Left ventricle myocardium inferior (tissue), 1 donor: ENCODE results near the gene CHD1L. TPM values are rescaled to one million over a fixed set of nuclear protein-coding genes. Genes with fewer than 3 reads are reported as not detected.

ENCODE experiments used
- DNase-seq: peaks from one replicate; pipeline ENCODE4 v3.0.0-alpha.2; 2020
- H3K27ac ChIP-seq: fragments of 200-600 bp; replicated peaks from 2 replicates; pipeline ENCODE4 v1.8.0; 2021
- H3K27me3 ChIP-seq: fragments of 200-600 bp; 2 replicates; pipeline ENCODE4 v1.8.0; 2021; ENCODE audit warnings: low read depth
- H3K36me3 ChIP-seq: fragments of 200-600 bp; 2 replicates; pipeline ENCODE4 v1.8.0; 2021
- H3K4me1 ChIP-seq: fragments of 200-600 bp; 2 replicates; pipeline ENCODE4 v1.8.0; 2021
- H3K4me3 ChIP-seq: fragments of 200-600 bp; 2 replicates; pipeline ENCODE4 v1.8.0; 2021; ENCODE audit warnings: mild to moderate bottlenecking, moderate library complexity
- H3K9me3 ChIP-seq: fragments of 200-600 bp; replicated peaks from 2 replicates; pipeline ENCODE4 v1.8.0; 2021
- intact Hi-C: fragments of 100-400 bp; cut with micrococcal nuclease; formaldehyde crosslinking; loops from one replicate; pipeline ENCODE4 v1.11.0; 2022
- total RNA-seq: library from RNA; stranded (reverse); fragmentation: NEBNext Ultra II Directional; extraction: Animal tissue kit (Norgen Biotek cat#: 25700); gene quantifications from one replicate; pipeline ENCODE4 v1.2.1, GENCODE V29; 2021
- TF ChIP-seq, protein P1 (sequence below): fragments of 200-600 bp; IDR thresholded peaks from 2 replicates; pipeline ENCODE4 v1.8.0; 2021; ENCODE audit warnings: antibody characterized with exemption, mild to moderate bottlenecking, borderline replicate concordance
- donor health status: DM: no; HTN: yes; CAD: no; lungs with severe emphysema.

CHD1L gene
- total RNA-seq, 1 donor from 2014 or later: 7.6 TPM

DNA sequence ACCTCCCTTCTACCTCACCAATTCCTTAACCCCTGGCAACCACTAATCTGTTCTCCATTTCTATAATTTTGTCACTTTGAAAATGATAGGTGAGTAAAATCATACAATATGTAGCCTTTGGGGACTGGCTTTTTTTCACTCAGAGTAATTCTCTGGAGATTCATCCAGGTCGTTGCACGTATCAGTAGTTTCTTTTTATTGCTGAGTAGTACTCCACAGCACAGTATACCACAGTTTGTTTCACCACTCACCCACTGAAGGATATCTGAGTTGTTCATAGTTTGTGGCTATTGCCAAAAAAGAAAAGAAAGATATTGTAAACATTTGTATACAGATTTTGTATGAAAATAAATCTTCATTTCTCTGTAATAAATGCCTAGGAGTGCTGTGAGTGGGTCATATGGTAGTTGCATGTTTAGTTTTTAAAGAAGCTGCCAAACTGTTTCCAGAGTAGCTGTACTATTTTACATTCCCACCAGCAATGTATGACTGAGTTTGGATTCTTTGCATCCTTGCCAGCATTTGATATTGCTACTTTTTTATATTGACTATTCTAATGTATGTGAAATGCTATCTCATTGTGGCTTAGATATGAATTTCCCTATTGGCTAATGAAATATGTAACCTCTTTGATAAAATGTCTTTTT is 3.7 kb downstream of the CHD1L start:
- TF ChIP-seq, protein P1, sequence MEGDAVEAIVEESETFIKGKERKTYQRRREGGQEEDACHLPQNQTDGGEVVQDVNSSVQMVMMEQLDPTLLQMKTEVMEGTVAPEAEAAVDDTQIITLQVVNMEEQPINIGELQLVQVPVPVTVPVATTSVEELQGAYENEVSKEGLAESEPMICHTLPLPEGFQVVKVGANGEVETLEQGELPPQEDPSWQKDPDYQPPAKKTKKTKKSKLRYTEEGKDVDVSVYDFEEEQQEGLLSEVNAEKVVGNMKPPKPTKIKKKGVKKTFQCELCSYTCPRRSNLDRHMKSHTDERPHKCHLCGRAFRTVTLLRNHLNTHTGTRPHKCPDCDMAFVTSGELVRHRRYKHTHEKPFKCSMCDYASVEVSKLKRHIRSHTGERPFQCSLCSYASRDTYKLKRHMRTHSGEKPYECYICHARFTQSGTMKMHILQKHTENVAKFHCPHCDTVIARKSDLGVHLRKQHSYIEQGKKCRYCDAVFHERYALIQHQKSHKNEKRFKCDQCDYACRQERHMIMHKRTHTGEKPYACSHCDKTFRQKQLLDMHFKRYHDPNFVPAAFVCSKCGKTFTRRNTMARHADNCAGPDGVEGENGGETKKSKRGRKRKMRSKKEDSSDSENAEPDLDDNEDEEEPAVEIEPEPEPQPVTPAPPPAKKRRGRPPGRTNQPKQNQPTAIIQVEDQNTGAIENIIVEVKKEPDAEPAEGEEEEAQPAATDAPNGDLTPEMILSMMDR: no peak
- intact Hi-C loops: no loop called here

DNA sequence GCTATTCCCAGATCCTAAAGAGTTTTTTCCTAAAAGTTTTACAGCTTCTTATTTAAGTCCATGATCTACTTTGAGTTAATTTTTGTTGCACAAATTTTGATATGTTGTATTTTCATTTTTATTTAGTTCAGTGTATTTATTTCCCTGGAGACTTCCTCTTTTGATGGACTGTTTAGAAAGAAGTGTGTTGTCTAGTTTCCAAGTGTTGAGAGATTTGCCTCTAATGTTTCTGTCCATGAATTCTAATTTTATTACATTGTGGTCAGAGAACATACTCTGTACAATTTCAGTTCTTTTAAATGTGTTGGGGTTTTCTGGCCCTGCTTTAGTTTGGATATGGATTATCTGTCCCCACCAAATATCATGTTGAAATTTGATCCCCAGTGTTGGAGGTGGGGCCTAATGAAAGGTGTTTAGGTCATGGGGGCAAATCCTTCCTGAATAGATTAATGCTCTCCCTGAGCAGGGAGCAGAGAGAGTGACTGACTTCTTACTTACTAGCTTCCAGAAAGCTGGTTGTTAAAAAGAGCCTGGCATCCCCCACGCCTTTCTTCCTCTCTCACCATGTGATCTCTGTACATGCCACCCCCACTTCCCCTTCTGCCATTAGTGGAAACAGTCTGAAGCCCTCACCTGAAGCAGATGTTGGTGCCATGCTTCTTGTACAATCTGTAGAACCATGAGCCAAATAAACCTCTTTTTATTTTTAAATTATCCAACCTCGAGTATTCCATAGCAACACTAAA is 4.6 kb downstream of the CHD1L start:
- Histone ChIP-seq H3K4me1 (peaks cover 26% of the 10 kb centered on the region), H3K4me3 (no peak overlapping the region), H3K27ac (no peak overlapping the region), H3K9me3 (no peaks in the 10 kb centered on the region), H3K36me3 (no peaks in the 10 kb centered on the region), H3K27me3 (no peaks in the 10 kb centered on the region)
- TF ChIP-seq, protein P1: no peak
- no peak for DNase-seq
- intact Hi-C loops: no loop called here

More for the DNA sequence above, 3.7 kb downstream of the CHD1L start:
- Histone ChIP-seq H3K27me3 (no peaks in the 10 kb centered on the region), H3K36me3 (no peaks in the 10 kb centered on the region), H3K9me3 (no peaks in the 10 kb centered on the region), H3K4me1 (peaks cover 29% of the 10 kb centered on the region), H3K4me3 (no peak overlapping the region), H3K27ac (no peak overlapping the region)
- DNase-seq: no peak

DNA sequence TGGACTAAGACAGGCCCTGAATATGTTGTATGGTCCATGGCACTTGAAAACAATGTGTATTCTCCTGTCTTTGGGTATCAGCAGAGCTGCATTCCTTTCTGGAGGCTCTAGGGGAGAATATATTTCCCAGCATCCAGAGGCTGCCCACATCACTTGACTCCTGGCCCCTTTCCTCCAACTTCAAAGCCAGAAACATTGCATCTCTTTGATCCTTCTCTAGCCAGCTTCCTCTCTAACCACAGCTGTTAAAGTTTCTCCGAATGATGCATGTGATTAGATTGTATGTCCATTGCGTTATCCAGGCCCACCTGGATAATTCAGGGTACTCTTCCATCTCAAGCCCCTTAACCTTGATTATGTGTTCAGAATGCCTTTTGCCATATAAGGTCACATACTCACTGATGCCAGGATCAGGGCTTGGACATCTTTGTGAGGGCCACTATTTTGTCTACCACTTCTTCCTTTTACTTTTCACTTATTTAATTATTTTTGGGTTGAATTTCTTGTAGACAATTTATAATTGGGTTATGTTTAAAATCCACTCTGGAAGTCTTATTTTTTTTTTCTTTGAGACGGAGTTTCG is 5.3 kb downstream of the CHD1L start:
- no peaks in the 10 kb centered on the region for H3K27me3 ChIP-seq
- no peaks in the 10 kb centered on the region for H3K9me3 ChIP-seq
- TF ChIP-seq, protein P1: no peak
- intact Hi-C loops: no loop called here
- H3K4me3 ChIP-seq: no peak overlapping the region
- no peak overlapping the region for H3K27ac ChIP-seq
- H3K4me1 ChIP-seq: peaks cover 20% of the 10 kb centered on the region
- no peak for DNase-seq
- H3K36me3 ChIP-seq: no peaks in the 10 kb centered on the region

DNA sequence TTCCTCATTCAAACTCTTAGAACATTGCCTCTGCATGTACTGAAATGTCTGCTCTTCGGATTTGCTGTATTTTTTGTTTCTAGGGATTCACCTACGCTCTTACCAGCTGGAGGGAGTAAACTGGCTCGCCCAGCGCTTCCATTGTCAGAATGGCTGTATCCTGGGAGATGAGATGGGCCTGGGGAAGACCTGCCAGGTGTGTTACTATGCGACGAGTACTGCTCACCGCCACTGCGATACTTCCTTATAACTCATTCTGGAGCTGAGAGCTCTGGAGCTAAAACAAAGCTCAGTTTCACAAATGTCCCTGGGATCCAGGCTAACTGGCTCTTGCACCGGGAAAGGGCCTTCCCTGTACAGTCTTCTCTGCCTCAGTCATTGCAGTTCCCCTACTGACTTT is 10.1 kb downstream of the CHD1L start:
- Histone ChIP-seq H3K4me1 (peaks cover under 1% of the 10 kb centered on the region), H3K27me3 (no peaks in the 10 kb centered on the region), H3K36me3 (peaks cover 10% of the 10 kb centered on the region), H3K9me3 (no peaks in the 10 kb centered on the region), H3K27ac (no peak overlapping the region), H3K4me3 (no peak overlapping the region)
- TF ChIP-seq, protein P1: no peak
- DNase-seq: no peak
- intact Hi-C loops: no loop called here

DNA sequence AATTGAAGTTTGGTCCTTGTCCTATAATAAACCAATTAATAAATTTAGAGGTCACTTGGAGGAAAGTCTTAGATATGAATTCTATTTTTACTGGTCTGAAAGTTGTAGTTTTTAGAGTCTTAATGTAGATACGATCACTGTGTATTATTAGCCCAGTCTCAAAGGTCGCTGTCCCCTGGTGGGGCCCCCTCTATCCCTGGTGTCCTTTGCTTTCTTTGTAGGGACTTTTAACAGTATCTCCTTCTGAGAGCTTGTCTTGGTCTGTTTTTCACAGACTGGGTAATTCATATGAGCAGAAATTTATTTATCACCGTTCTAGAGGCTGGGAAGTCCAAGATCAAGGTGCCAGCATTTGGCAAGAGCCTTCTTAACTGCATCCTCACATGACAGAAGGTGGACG is 18.5 kb downstream of the CHD1L start:
- H3K27me3 ChIP-seq: no peaks in the 10 kb centered on the region
- no peak overlapping the region for H3K27ac ChIP-seq

More for the DNA sequence above, 18.5 kb downstream of the CHD1L start:
- peaks cover 63% of the 10 kb centered on the region for H3K36me3 ChIP-seq
- intact Hi-C loops: no loop called here
- TF ChIP-seq, protein P1: no peak
- DNase-seq: no peak
- H3K9me3 ChIP-seq: no peaks in the 10 kb centered on the region
- no peaks in the 10 kb centered on the region for H3K4me1 ChIP-seq
- no peak overlapping the region for H3K4me3 ChIP-seq
